ENCODE results near the gene AIG1.

Gene AIG1

DNA sequence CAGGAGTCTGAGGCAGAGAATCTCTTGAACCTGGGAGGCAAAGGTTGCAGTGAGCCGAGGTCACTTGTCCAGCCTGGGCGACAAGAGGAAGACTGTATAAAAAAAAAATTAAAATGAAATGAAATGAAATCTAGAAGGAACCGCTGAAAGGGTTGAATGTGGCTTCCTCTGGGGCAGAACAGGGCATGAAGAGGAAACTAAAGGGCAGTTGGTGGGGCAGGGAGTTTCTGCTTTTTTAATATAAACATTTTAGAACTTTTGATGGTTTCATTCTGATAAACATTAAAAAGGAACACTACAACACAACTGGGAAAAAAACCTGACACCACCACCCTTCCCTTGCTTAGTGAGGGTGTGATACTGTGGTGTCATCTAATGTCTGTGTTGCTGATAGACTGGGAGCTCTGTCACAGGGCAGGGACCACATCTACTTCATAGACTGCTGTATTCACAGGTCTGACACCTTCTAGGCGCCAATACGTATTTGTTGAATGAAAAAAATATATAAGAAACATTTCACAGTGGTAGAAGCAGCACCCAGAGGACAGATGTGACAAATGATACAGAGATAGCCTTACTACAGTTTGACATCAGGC, 260.9 kb downstream of the AIG1 start:
- no peak overlapping the region for H3K4me3 ChIP-seq (replicated peaks; ENCODE audit: low read depth, low read length)
- DNase-seq (ENCODE audit: extremely low read depth, low read depth), result no peak
- no peak for TF ChIP-seq CTCF (IDR thresholded peaks at IDR 0.05; ENCODE audit: low read depth, low read length, missing control alignments)

DNA sequence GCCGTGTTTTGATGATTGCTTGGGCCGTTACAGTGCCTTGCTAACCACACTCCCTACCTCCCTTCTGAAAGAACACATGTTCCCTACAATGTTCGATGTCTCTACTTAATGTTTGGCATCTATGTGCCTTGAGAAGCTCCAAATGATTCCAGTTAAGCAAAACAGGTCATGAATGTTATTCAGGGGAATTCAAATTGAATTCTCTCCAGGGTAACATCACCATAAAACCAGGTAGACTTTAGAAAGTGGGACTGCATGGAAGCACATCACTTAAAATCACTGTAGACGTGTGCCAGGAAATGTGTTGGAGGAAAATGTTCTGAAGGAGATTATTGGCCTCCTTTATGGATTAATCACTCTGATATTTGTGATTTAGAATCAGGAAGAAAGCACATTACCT, 261.7 kb downstream of the AIG1 start:
- no peak for TF ChIP-seq CTCF (IDR thresholded peaks at IDR 0.05; ENCODE audit: low read depth, low read length, missing control alignments)

GRCh38 chr6:143323729-143324470, 263.2 kb downstream of the AIG1 start:
- DNase-seq (ENCODE audit: extremely low read depth, low read depth), result no peak
- no peak overlapping the region for H3K4me3 ChIP-seq (replicated peaks; ENCODE audit: low read depth, low read length)
- TF ChIP-seq CTCF (IDR thresholded peaks at IDR 0.05; ENCODE audit: low read depth, low read length, missing control alignments), result no peak

More for the DNA sequence above, 261.7 kb downstream of the AIG1 start:
- no peak overlapping the region for H3K4me3 ChIP-seq (replicated peaks; ENCODE audit: low read depth, low read length)
- DNase-seq (ENCODE audit: extremely low read depth, low read depth), result no peak

- no peak for DNase-seq (ENCODE audit: extremely low read depth, low read depth)
- no peak for TF ChIP-seq CTCF (IDR thresholded peaks at IDR 0.05; ENCODE audit: low read depth, low read length, missing control alignments)
Observed at GRCh38 chr6:143325379-143326140, 264.9 kb downstream of the AIG1 start.

GRCh38 chr6:143328876-143329275, 268.2 kb downstream of the AIG1 start:
- no peak overlapping the region for H3K4me3 ChIP-seq (replicated peaks; ENCODE audit: low read depth, low read length)
- no peak for DNase-seq (ENCODE audit: extremely low read depth, low read depth)
- TF ChIP-seq CTCF (IDR thresholded peaks at IDR 0.05; ENCODE audit: low read depth, low read length, missing control alignments), result no peak

More at GRCh38 chr6:143325379-143326140, 264.9 kb downstream of the AIG1 start:
- no peak overlapping the region for H3K4me3 ChIP-seq (replicated peaks; ENCODE audit: low read depth, low read length)

DNA sequence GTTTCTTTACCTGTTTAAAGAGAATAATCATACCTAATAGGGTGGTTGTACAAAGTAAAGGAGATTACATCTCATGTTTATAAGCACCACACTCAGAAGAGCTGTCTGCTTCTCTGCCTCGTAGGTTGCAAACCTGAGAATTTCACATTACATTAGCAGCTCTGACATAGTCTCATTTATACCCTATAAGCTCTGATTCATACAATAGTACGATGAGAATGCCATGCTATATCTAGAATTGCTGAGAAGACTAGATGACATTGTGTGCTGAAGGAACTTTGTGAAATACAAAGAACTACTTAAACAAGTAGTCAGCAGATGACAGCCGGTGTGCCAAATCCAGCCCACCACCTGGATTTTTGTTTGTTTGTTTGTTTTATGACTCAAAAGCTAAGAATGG, 268.6 kb downstream of the AIG1 start:
- TF ChIP-seq CTCF (IDR thresholded peaks at IDR 0.05; ENCODE audit: low read depth, low read length, missing control alignments), result no peak
- H3K4me3 ChIP-seq (replicated peaks; ENCODE audit: low read depth, low read length), result no peak overlapping the region
- DNase-seq (ENCODE audit: extremely low read depth, low read depth), result no peak

Measured in HFF-Myc (cell line).